EL (cell line): ENCODE data around the gene HPD.
"Not testable (repeated sequence)": the region's sequence is repeated elsewhere in the genome, so short reads cannot be mapped to it uniquely, and the experiment has no call there.

Source experiments
- DNase-seq: peaks from one replicate; pipeline ENCODE4 v3.0.0-alpha.2; 2016

Gene HPD

GRCh38 chr12:121858662-121859572 is at the start of gene HPD:
HPD (minus strand) TSS chr12:121858859; CDS start chr12:121858823, 36 bp downstream.
- DNase-seq = peak; percentile 88

DNA sequence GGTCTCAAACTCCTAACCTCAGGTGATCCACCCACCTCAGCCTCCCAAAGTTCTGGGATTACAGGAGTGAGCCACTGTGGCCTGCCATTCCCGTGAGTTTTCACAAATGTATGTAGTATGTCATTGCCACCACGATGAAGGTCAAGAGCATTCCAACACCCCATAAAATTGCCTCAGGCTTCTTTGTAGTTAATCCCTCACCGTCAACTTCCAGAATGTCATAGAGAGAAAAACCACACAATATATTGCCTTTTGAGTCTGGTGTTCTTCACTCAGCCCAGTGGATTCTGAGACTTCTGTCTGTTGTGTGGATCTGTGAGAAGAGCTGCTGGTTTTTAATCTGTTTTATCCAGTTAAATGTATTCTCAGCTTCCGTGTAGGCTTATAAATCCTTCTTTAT is 47.1 kb upstream of the HPD start:
- DNase-seq = peak; percentile 77

DNA sequence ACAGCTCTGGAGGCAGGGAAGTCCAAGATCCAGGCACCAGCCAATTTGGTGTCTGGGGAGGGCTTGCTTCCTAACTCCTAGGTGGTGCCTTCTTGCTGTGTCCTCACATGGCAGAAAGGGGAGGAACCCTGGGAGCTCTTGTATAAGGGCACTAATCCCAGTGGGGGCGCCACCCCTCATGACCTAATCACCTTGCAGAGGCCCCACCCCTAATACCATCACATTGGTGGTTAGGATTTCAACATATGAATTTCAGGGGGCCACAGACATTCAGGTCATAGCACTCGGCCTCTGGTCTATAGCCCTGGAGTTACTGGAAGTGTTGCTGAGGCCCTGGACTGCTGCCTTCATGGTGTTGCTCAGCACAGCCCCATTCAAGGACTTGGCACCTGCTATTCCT is 44.5 kb upstream of the HPD start:
- DNase-seq = no peak

GRCh38 chr12:121899590-121899989 is 40.9 kb upstream of the HPD start:
- no peak for DNase-seq

DNA sequence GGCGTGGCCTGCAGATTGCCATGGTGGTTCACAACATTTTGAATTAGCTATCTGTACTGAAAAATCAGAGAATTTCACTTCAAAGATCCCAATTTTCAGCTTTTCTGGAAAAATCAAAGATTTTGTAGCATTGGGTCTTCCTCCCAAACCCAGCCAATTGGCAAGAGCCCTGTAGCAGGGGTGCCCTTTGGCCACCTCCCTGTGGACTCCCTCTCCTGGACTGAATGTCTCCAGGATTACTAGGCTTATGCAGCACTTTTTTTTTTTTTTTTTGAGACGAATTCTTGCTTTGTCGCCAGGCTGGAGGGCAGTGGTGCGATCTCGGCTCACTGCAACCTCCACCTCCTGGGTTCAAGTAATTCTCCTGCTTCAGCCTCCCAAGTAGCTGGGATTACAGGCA is 39.6 kb upstream of the HPD start:
- DNase-seq = no peak

GRCh38 chr12:121894633-121895032 is 36.0 kb upstream of the HPD start:
- peak; percentile 32 for DNase-seq

DNA sequence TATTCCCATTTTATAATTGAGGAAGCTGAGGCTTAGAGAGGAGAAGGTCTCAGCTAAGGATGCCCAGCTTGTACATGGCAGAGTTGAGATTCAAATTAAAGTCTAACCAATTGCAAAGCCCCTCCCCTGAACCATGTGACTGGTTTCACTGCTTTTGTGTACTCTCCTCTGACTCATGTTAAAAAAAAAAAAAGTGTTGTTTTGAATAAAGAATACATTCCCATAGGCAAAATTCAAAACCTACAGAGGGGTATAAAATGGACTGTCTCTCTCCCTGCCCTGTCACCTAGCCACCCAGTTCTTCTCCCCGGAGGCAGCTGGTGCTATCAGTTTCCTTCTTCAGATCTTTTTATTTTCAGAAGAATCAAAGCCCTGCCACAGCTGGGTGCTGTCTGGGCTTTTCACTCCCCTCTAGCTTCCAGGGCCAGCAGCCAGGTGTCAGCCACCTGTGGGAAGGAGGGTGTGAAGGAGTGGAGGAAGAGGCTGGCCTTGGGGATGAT is 35.4 kb upstream of the HPD start:
- DNase-seq = peak; percentile 67

DNA sequence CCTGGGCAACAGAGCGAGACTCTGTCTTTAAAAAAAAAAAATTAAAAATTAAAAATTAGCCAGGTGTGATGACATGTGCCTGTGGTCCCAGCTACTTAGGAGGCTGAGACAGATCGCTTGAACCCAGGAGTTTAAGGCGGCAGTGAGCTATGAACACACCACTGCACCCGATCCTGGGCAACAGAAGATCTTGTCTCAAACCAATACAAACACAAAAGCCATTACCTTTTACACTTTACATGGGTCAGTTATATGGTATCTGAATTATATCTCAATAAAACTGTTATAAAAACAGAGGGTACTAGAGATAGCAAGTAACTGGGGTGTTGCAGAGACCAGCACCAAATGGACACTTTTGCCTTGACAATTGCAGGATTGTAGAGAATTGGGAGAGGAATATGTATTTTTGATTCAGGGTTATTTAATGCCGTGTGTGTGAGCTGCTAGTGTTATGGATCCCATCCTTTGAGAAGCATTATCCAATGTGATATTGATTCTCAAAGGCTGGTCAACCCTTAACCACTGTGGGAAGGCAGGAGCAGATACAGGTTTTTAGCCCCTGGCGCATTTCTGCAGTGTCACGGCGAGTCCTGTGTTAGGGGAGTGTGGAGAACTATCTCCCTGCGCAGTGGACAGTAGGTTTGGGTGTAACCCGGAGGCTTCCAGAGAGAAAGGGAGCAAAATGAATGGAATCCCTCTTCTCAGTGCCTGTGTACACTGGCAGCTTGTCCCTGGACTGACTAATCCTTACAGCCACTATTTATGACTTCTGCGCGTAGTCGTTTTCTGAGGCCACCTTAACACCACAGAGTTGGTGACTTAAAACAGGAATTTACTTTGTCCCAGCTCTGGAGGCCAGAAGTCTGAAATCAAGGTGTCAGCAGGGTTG is 34.3 kb upstream of the HPD start:
- DNase-seq = no peak

- peak; percentile 31 for DNase-seq
These were observed 31.0 kb upstream of the HPD start for GRCh38 chr12:121889661-121890060.

DNA sequence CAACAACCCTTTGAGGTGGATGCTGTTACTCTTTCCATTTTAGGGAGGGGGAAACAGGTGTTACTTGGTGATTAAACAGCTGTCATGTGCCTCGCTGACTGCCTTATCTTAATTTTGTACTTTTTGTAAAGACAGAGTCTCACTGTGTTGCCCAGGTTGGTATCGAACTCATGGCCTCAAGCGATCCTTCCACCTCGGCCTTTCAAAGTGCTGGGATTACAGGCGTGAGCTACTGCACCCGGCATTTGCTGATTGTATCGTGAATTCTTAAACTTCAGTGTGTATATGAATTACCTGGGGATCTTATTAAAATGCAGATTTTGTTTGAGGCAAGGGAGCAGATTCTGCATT is 30.6 kb upstream of the HPD start:
- DNase-seq = no peak

DNA sequence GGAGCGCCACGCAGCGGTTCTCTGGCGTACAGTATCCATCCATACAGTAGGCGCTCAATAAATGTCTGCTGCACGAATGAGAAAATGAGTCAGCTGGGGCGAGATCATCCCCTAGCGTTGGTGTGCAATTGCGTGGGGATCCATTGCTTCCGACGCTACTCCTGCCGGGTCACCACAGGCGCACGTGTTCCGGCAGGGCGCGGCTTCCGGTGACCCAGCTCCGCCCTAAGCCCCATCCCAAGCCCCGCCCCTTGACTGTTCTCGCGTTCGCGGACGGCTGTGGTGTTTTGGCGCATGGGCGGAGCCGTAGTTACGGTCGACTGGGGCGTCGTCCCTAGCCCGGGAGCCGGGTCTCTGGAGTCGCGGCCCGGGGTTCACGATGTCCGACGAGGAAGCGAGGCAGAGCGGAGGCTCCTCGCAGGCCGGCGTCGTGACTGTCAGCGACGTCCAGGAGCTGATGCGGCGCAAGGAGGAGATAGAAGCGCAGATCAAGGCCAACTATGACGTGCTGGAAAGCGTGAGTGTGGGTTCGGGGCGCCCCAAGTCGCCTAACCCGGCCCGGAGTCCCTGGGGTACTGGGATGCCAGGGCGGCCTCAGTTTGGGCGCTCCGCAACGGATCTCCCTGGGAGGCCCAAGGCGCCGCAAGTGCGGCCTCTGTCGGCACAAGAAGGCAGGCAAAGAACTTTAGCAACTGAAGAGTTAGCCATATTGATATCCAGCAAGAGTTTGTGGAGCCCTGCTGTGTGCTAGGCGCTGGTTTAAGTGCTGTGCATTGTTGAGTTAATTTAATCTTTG is 30.0 kb upstream of the HPD start, which contains the start of gene PSMD9:
Gene PSMD9, plus strand, starts transcription at position 313 of the 796 bp plus-strand sequence. Its CDS starts 67 bp downstream, at position 380.
- DNase-seq = peak; percentile 98

- DNase-seq = no peak
These were observed 29.4 kb upstream of the HPD start for GRCh38 chr12:121888083-121888477.

- peak; percentile 57 for DNase-seq
These were observed 26.5 kb upstream of the HPD start for GRCh38 chr12:121885129-121885528.

DNA sequence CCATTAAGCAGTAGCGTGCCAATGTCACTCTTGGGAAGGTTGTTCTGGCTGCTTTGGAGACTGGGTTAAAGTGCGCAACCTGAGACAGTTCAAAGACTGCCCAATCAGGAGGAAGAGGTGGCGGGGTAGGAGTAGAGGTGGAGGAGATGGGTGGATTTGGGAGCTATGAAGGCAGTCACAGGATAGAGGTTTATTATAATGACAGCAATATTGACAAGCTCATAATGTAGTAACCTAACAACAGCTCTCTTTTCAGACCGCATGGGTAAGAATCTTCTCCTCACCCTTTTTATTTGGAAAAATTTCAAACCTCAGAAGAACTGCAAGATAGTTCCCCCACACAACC is 24.6 kb upstream of the HPD start:
- DNase-seq = no peak

DNA sequence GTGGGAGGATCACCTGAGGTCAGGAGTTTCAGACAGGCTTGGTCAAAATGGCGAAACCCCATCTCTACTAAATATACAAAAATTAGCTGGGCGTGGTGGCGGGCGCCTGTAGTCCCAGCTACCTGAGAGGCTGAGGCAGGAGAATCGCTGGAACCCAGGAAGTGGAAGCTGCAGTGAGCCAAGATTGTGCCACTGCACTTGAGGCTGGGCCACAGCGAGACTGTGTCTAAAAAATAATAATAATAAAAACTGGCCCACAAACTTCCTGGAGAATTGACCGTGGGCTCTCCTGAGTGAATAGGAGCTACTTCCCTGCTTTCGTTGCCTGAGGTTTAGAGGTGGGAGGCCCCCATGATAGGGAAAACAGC is 17.4 kb upstream of the HPD start:
- DNase-seq = not testable (repeated sequence)

GRCh38 chr12:121875582-121875981 is 16.9 kb upstream of the HPD start:
- DNase-seq = no peak

DNA sequence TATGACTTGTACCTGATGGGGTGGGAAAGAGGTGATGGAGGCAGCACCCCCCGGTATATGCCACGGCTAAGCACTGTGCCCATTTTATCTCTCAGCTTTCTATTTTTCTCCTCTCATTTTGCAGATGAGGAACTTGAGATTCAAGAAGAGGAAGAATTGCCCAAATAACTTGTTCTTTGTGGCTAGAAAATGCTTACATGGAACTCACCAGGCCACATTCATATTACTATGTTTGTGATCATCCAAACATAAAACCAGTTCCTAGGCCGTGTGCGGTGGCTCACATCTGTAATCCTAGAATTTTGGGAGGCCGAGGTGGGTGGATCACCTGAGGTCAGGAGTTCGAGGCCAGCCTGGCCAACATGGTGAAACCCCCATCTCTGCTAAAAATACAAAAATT is 15.4 kb upstream of the HPD start:
- DNase-seq = no peak

GRCh38 chr12:121873216-121873569 is 14.5 kb upstream of the HPD start:
- DNase-seq = no peak

DNA sequence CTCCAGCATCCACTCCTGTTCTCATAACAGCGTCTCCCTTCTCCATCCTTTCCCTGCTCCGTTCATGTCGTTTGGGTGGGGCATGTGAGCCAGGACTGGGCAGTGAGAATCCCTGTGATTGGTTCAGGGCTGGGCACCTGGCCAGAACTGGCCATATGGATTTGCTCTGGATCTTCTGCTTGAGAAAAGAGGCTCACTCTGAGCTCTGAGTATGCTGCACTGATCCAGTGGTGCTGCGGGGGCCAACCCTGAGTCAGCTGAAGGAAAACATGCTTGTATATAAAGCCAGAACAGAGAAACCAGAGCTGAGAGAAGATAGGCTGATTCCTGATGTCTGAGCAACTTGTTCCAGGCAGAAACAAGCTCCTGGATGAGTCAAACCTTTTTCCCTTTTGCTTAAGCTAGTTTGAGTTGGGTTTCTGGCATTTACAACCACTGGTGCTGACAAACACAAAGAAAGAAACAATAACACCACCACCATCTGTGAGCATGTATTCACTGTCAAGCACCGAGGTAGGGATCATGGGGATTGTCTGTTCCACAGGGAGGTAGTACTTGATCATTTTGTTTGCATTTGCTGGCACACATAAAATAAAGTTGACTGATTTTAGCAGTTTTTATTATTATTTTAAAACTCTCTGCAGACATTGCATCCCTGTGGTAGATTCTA is 14.0 kb upstream of the HPD start:
- DNase-seq = peak; percentile 87

GRCh38 chr12:121871467-121871866 is 12.8 kb upstream of the HPD start:
- no peak for DNase-seq

- DNase-seq = not testable (repeated sequence)
These were observed 10.6 kb upstream of the HPD start for GRCh38 chr12:121869229-121869628.

DNA sequence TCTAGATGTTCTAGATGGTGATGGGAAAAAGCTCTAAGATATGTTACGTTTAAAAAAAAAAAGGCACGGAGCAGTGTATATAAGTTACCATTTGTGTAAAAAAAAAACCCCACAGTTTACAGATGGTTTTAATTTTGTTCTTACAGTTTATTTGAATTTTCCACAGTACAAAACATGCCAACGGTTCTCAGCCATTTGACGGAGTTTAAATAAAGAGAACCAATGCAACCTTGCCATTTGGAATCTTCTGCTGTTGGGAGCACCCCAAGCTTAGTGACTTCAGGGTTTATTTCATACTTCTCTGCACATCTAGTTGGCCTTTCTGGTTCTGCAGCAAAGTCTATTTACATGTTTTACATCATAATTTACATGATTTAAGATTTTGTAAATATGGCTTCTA is 7.7 kb upstream of the HPD start:
- DNase-seq = no peak
